H1 (cell line): ENCODE data around the gene ABI3. TPM values are rescaled to one million over a fixed set of nuclear protein-coding genes. Genes with fewer than 3 reads are reported as not detected.
A peak's percentile ranks its signal among the peaks of the same experiment; 100 is the strongest.

Experiments used
- CTCF ChIA-PET: fragments of 300-600 bp; sonication (Branson Sonifier 250); formaldehyde crosslinking; loops from one replicate; lab custom pipeline; 2021; ENCODE audit not compliant: partially characterized antibody; lab: Charles Lee
- POLR2A ChIA-PET: fragments of 300-600 bp; sonication (Branson Sonifier 250); formaldehyde crosslinking; loops from one replicate; lab custom pipeline; 2021; ENCODE audit warnings: inconsistent platforms; ENCODE audit not compliant: partially characterized antibody; lab: Charles Lee
- DNase-seq, 2 experiments: peaks; one replicate each; pipeline versions ENCODE4 v3.0.0 to v3.0.0-alpha.2; 2010 to 2022; ENCODE audit warnings: low spot score in 2 of 2, low read depth in 1 of 2, mixed read lengths in 1 of 2
- FAIRE-seq: peaks from 2 replicates; lab custom pipeline; 2011; peaks lifted over from hg19 to GRCh38; lab: Jason Lieb, UNC
- H2AFZ ChIP-seq: 2 replicates; pipeline ENCODE4 v1.8.1; 2012; ENCODE audit warnings: low read length, inconsistent platforms
- H2AK5ac ChIP-seq: 2 replicates; pipeline ENCODE4 v1.6.1; 2013; ENCODE audit warnings: low read depth, low read length
- H2BK120ac ChIP-seq: replicated peaks from 2 replicates; pipeline ENCODE3; 2013; ENCODE audit warnings: low read depth, low read length, inconsistent platforms
- H2BK12ac ChIP-seq: 2 replicates; pipeline ENCODE4 v1.6.1; 2013; ENCODE audit warnings: low read depth, low read length
- H2BK15ac ChIP-seq: 2 replicates; pipeline ENCODE4 v1.6.1; 2013; ENCODE audit warnings: low read length
- H2BK20ac ChIP-seq: 2 replicates; pipeline ENCODE4 v1.6.1; 2013; ENCODE audit warnings: low read length
- H2BK5ac ChIP-seq: 2 replicates; pipeline ENCODE4 v1.6.1; 2013; ENCODE audit warnings: low read depth, low read length
- H3K14ac ChIP-seq: 2 replicates; pipeline ENCODE4 v1.6.1; 2013; ENCODE audit warnings: inconsistent platforms; ENCODE audit not compliant: insufficient read length
- H3K18ac ChIP-seq: 2 replicates; pipeline ENCODE4 v1.6.1; 2013; ENCODE audit warnings: low read length; ENCODE audit errors: extremely low read depth
- H3K23ac ChIP-seq: 2 replicates; pipeline ENCODE4 v1.6.1; 2013; ENCODE audit warnings: inconsistent platforms; ENCODE audit not compliant: insufficient read length
- H3K23me2 ChIP-seq: 2 replicates; pipeline ENCODE4 v1.6.1; 2013; ENCODE audit warnings: low read depth, low read length
- H3K27ac ChIP-seq: 2 replicates; pipeline ENCODE4 v1.6.1; 2011; ENCODE audit warnings: low read depth, low read length, inconsistent platforms
- H3K27me3 ChIP-seq, 4 experiments: replicated peaks in 1 of 4; 1 replicate in 1 of 4; 2 replicates in 3 of 4; pipeline versions ENCODE4 v1.6.1 to v1.8.1; 2011 to 2013; ENCODE audit warnings: low read length in 3 of 4, mild to moderate bottlenecking in 3 of 4, inconsistent platforms in 2 of 4, mixed read lengths in 2 of 4, moderate library complexity in 1 of 4; ENCODE audit not compliant: control insufficient read depth in 3 of 4, insufficient read depth in 3 of 4; ENCODE audit errors: extremely low read depth in 1 of 4
- H3K36me3 ChIP-seq, 4 experiments: 2 replicates each; pipeline versions ENCODE4 v1.6.1 to v1.8.1; 2011 to 2013; ENCODE audit warnings: mild to moderate bottlenecking in 4 of 4, low read length in 3 of 4, moderate library complexity in 2 of 4, control low read depth in 1 of 4, inconsistent platforms in 1 of 4; ENCODE audit not compliant: insufficient read depth in 4 of 4, control insufficient read depth in 2 of 4
- H3K4ac ChIP-seq: replicated peaks from 2 replicates; pipeline ENCODE3; 2013; ENCODE audit warnings: low read length, low read depth, mixed read lengths, inconsistent platforms; ENCODE audit not compliant: insufficient read length
- H3K4me1 ChIP-seq, 4 experiments: replicated peaks in 1 of 4; 1 replicate in 1 of 4; 2 replicates in 3 of 4; pipeline versions ENCODE4 v1.6.1 to v1.8.1; 2011 to 2013; ENCODE audit warnings: low read length in 3 of 4, inconsistent platforms in 2 of 4, mixed read lengths in 1 of 4; ENCODE audit not compliant: insufficient read depth in 4 of 4, control insufficient read depth in 3 of 4
- H3K4me2 ChIP-seq, 2 experiments: 2 replicates each; pipeline versions ENCODE4 v1.6.1 to v1.8.1; 2011 to 2013; ENCODE audit warnings: low read depth in 2 of 2, low read length in 2 of 2, control low read depth in 1 of 2, inconsistent platforms in 1 of 2, mild to moderate bottlenecking in 1 of 2; ENCODE audit not compliant: insufficient read depth in 1 of 2
- H3K4me3 ChIP-seq, 4 experiments: fragments of 200-600, 300-600 bp in 1 of 4; sonication (generic), shearing (Covaris generic), sonication (Bioruptor Twin) in 1 of 4; 2 replicates each; pipeline versions ENCODE4 v1.5.1 to v1.8.1; 2011 to 2016; ENCODE audit warnings: low read length in 4 of 4, low read depth in 3 of 4, control low read depth in 2 of 4, inconsistent platforms in 2 of 4, mild to moderate bottlenecking in 2 of 4, mixed read lengths in 1 of 4, moderate library complexity in 1 of 4; ENCODE audit not compliant: insufficient read depth in 2 of 4; ENCODE audit errors: extremely low read depth in 1 of 4
- H3K56ac ChIP-seq: replicated peaks from 2 replicates; pipeline ENCODE3; 2013; ENCODE audit warnings: low read depth, mild to moderate bottlenecking, mixed read lengths, low read length, inconsistent platforms; ENCODE audit not compliant: insufficient read length
- H3K79me1 ChIP-seq: 2 replicates; pipeline ENCODE4 v1.6.1; 2013; ENCODE audit warnings: low read depth, low read length, control low read depth
- H3K79me2 ChIP-seq, 2 experiments: 2 replicates each; pipeline versions ENCODE4 v1.6.1 to v1.8.1; 2012 to 2013; ENCODE audit warnings: low read length in 2 of 2, mild to moderate bottlenecking in 2 of 2, inconsistent platforms in 1 of 2; ENCODE audit not compliant: insufficient read depth in 2 of 2, control insufficient read depth in 1 of 2
- H3K9ac ChIP-seq, 4 experiments: replicated peaks in 1 of 4; 1 replicate in 1 of 4; 2 replicates in 3 of 4; pipeline versions ENCODE4 v1.6.1 to v1.8.1; 2011 to 2013; ENCODE audit warnings: low read depth in 3 of 4, low read length in 3 of 4, control low read depth in 2 of 4, mild to moderate bottlenecking in 2 of 4, moderate library complexity in 2 of 4, inconsistent platforms in 1 of 4; ENCODE audit errors: extremely low read depth in 1 of 4
- H3K9me3 ChIP-seq, 2 experiments: 2 replicates each; pipeline versions ENCODE4 v1.6.1 to v1.8.1; 2012 to 2013; ENCODE audit warnings: mild to moderate bottlenecking in 2 of 2, moderate library complexity in 2 of 2, control low read depth in 1 of 2, inconsistent platforms in 1 of 2, low read depth in 1 of 2, low read length in 1 of 2, mixed read lengths in 1 of 2; ENCODE audit not compliant: insufficient read depth in 2 of 2
- H4K20me1 ChIP-seq, 2 experiments: replicated peaks in 1 of 2; 2 replicates each; pipeline versions ENCODE3 to v1.8.1; 2011 to 2013; ENCODE audit warnings: inconsistent platforms in 2 of 2, low read length in 2 of 2, mild to moderate bottlenecking in 1 of 2; ENCODE audit not compliant: insufficient read depth in 2 of 2, control insufficient read depth in 1 of 2
- H4K5ac ChIP-seq: 2 replicates; pipeline ENCODE4 v1.6.1; 2013; ENCODE audit warnings: low read length, low read depth, mixed read lengths, inconsistent platforms; ENCODE audit not compliant: insufficient read length
- H4K8ac ChIP-seq: 2 replicates; pipeline ENCODE4 v1.8.0; 2013; ENCODE audit warnings: mild to moderate bottlenecking, moderate library complexity, low read length, inconsistent platforms; ENCODE audit not compliant: insufficient read depth; ENCODE audit errors: extremely low read depth
- H4K91ac ChIP-seq: replicated peaks from 2 replicates; pipeline ENCODE3; 2013; ENCODE audit warnings: low read length, mixed read lengths, inconsistent platforms; ENCODE audit not compliant: insufficient read length
- ASH2L ChIP-seq: fragments of 200-600, 300-600 bp; sonication (generic); IDR thresholded peaks from one replicate; pipeline ENCODE4 v1.7.1; 2017; ENCODE audit warnings: low read length
- ATF3 ChIP-seq: IDR thresholded peaks from 2 replicates; pipeline ENCODE4 v1.6.1; 2011; ENCODE audit warnings: low read depth, mild to moderate bottlenecking, low read length; ENCODE audit not compliant: insufficient read depth
- CBX5 ChIP-seq: fragments of 300-800, 300-1000 bp; sonication (generic); IDR thresholded peaks from 2 replicates; pipeline ENCODE4 v1.7.1; 2016; ENCODE audit warnings: antibody characterized with exemption, low read length, low read depth
- CBX8 ChIP-seq: fragments of 300-800, 300-1000 bp; sonication (generic); IDR thresholded peaks from 2 replicates; pipeline ENCODE4 v1.7.1; 2016; ENCODE audit warnings: low read depth, low read length, borderline replicate concordance
- HDAC6 ChIP-seq: IDR thresholded peaks from one replicate; pipeline ENCODE4 v1.7.1; 2012; ENCODE audit warnings: low read depth, mild to moderate bottlenecking, inconsistent platforms, low read length, moderate library complexity
- MAX ChIP-seq: IDR thresholded peaks from 2 replicates; pipeline ENCODE4 v1.6.1; 2012; ENCODE audit warnings: inconsistent platforms
- POLR2A ChIP-seq, 2 experiments: IDR thresholded peaks; 1 replicate in 1 of 2; 2 replicates in 1 of 2; pipeline ENCODE4 v1.6.1; 2011; ENCODE audit warnings: low read depth in 2 of 2, low read length in 2 of 2, mild to moderate bottlenecking in 2 of 2; ENCODE audit errors: control extremely low read depth in 1 of 2
- POLR2AphosphoS5 ChIP-seq: IDR thresholded peaks from 2 replicates; pipeline ENCODE4 v1.6.1; 2011; ENCODE audit warnings: low read depth, low read length
- RAD21 ChIP-seq, 2 experiments: IDR thresholded peaks in 1 of 2; conservative IDR thresholded peaks in 1 of 2; 2 replicates each; pipeline ENCODE4 v1.6.1; 2011; ENCODE audit warnings: low read depth in 2 of 2, low read length in 2 of 2, improper control_type of control experiment in 1 of 2, inconsistent platforms in 1 of 2, mild to moderate bottlenecking in 1 of 2, moderate library complexity in 1 of 2
- RNF2 ChIP-seq: fragments of 200-900, 300-1000 bp; sonication (generic); IDR thresholded peaks from 2 replicates; pipeline ENCODE4 v1.7.1; 2016; ENCODE audit warnings: borderline replicate concordance, low read depth, mild to moderate bottlenecking, antibody characterized with exemption, low read length; ENCODE audit not compliant: poor library complexity, severe bottlenecking; ENCODE audit errors: missing control alignments
- SRF ChIP-seq: IDR thresholded peaks from 2 replicates; pipeline ENCODE4 v1.6.1; 2011; ENCODE audit warnings: mild to moderate bottlenecking, low read depth, low read length, moderate library complexity
- SUZ12 ChIP-seq: fragments of 200-600 bp; sonication (generic); IDR thresholded peaks from 2 replicates; pipeline ENCODE4 v1.6.1; 2012; ENCODE audit warnings: mild to moderate bottlenecking, inconsistent platforms, low read length, moderate library complexity, mixed read lengths
- TBP ChIP-seq: IDR thresholded peaks from 2 replicates; pipeline ENCODE4 v1.6.1; 2011; ENCODE audit warnings: low read depth, low read length, improper control_type of control experiment
- TCF12 ChIP-seq: IDR thresholded peaks from 2 replicates; pipeline ENCODE4 v1.6.1; 2011; ENCODE audit warnings: low read depth, mild to moderate bottlenecking, low read length
- WGBS, 2 experiments: shearing (Covaris generic) in 1 of 2; methylation state at CpG; one replicate each; pipeline versions ENCODE4 v1.1.6 to v1.1.7; 2013 to 2015; ENCODE audit warnings: low lambda C conversion rate in 2 of 2, mixed read lengths in 2 of 2, inconsistent platforms in 1 of 2, low coverage in 1 of 2, missing lambda C conversion rate in 1 of 2; ENCODE audit not compliant: insufficient replicate concordance in 2 of 2, insufficient coverage in 1 of 2, insufficient read length in 1 of 2; ENCODE audit errors: extremely low coverage in 1 of 2, missing lambda C conversion rate in 1 of 2; 5-methylcytosine and 5-hydroxymethylcytosine counted together
- polyA plus RNA-seq, 7 experiments: library from polyadenylated mRNA; depleted of rRNA in 3 of 7; stranded (reverse) in 5 of 7; unstranded in 2 of 7; fragments of >200 nt in 5 of 7; fragments of 200-250 nt in 2 of 7; gene quantifications; 1 replicate in 5 of 7; 2 replicates in 1 of 7; 4 replicates in 1 of 7; pipeline versions ENCODE4 v1.2.1 to v1.2.3, GENCODE V29; 2011 to 2013; ENCODE audit warnings: missing spikeins in 2 of 7, mixed read lengths in 2 of 7
- total RNA-seq: library from RNA; stranded (reverse); fragmentation: NEBNext Ultra II Directional; extraction: Animal tissue kit (Norgen Biotek cat#: 25700); gene quantifications from 2 replicates; pipeline ENCODE4 v1.2.1, GENCODE V29; 2021

The ABI3 gene
- total and polyA plus RNA-seq, 2 of the 8 experiments (the other 6 are each of a cell fraction or from before 2014, with no cell fraction given), result 1.3 to 2.5 TPM

- H3K23ac ChIP-seq, result no peak overlapping the region
- H3K27ac ChIP-seq, result no peak overlapping the region
- no peaks in the 10 kb centered on the region for H3K23me2 ChIP-seq
- DNase-seq (no peak), FAIRE-seq (no peak)
- no peak overlapping the region for H3K14ac ChIP-seq
- H2AK5ac ChIP-seq, result no peak overlapping the region
- no peak overlapping the region for H2BK12ac ChIP-seq
- H2AFZ ChIP-seq, result no peak overlapping the region
- no peaks in the 10 kb centered on the region for H3K9me3 ChIP-seq
- H3K18ac ChIP-seq, result no peak overlapping the region
- no peaks in the 10 kb centered on the region for H3K36me3 ChIP-seq
- H4K5ac ChIP-seq, result no peak overlapping the region
- H4K91ac ChIP-seq, result no peak overlapping the region
- no peak overlapping the region for H2BK20ac ChIP-seq
- no peak overlapping the region for H2BK15ac ChIP-seq
- no peaks in the 10 kb centered on the region for H3K79me2 ChIP-seq
- no peak overlapping the region for H2BK5ac ChIP-seq
- ChIA-PET CTCF (interaction anchor here (0.5 to 1.7 kb wide), 6 partner anchors 9 to 69 kb away, joined by 3 to 12 read pairs (median 4); no protein-coding TSS in a partner anchor), POLR2A (interaction anchor here (1.4 kb wide), 1 partner anchor 20 kb away, joined by 3 read pairs; no protein-coding TSS in a partner anchor)
- no peaks in the 10 kb centered on the region for H3K4me1 ChIP-seq
- H3K4ac ChIP-seq, result no peak overlapping the region
- H3K56ac ChIP-seq, result no peak overlapping the region
- no peak overlapping the region for H4K8ac ChIP-seq
- WGBS, 2 experiments, result 77% methylated on average over 3 of the region's 3 CpGs; no CpG with 5 or more reads in 1 of the 2 experiments
- H3K9ac ChIP-seq, result peak overlapping the region in 1 of 4 experiments; percentile 13; a peak in 1 of 7 replicates
- no peak overlapping the region for H3K4me2 ChIP-seq
- H3K79me1 ChIP-seq, result no peaks in the 10 kb centered on the region
- H4K20me1 ChIP-seq, result no peaks in the 10 kb centered on the region
- no peak overlapping the region for H2BK120ac ChIP-seq
- H3K4me3 ChIP-seq, result no peak overlapping the region
- no peaks in the 10 kb centered on the region for H3K27me3 ChIP-seq
- no peak for TF ChIP-seq POLR2A (IDR thresholded peaks at IDR 0.05; ENCODE audit: control extremely low read depth in 1 of 2, low read depth in 2 of 2, low read length in 2 of 2)
- TF ChIP-seq HDAC6, result no peak
- no peak for TF ChIP-seq ASH2L
- no peak for TF ChIP-seq RAD21 (IDR thresholded peaks at IDR 0.05 in 1 of 2, conservative IDR thresholded peaks at IDR 0.05 in 1 of 2; ENCODE audit: low read depth in 2 of 2, low read length in 2 of 2)
- no peak for TF ChIP-seq CBX8
- TF ChIP-seq CBX5, result no peak
- no peak for TF ChIP-seq MAX
- TF ChIP-seq POLR2AphosphoS5, result no peak
- TF ChIP-seq SRF, result no peak
- no peak for TF ChIP-seq SUZ12
- no peak for TF ChIP-seq ATF3
- TF ChIP-seq TBP, result no peak
- no peak for TF ChIP-seq TCF12
- no peak for TF ChIP-seq RNF2
These were observed 57.4 kb downstream of the ABI3 start for GRCh38 chr17:49267912-49268311.
